Liver (tissue), 3 donors: ENCODE results near the gene APP.

Source experiments
- FOXA1 ChIP-seq: IDR thresholded peaks from 2 replicates; pipeline ENCODE4 v1.6.1; 2016; ENCODE audit warnings: antibody characterized with exemption
- GABPA ChIP-seq, 2 donors: IDR thresholded peaks in 1 of 2; conservative IDR thresholded peaks in 1 of 2; 2 replicates each; pipeline ENCODE4 v1.6.1; 2016; ENCODE audit warnings: antibody characterized with exemption in 2 of 2, mild to moderate bottlenecking in 1 of 2, moderate library complexity in 1 of 2
- RAD21 ChIP-seq, 2 donors: IDR thresholded peaks; 2 replicates each; pipeline ENCODE4 v1.6.1; 2016; ENCODE audit warnings: antibody characterized with exemption in 2 of 2, mild to moderate bottlenecking in 2 of 2
- TAF1 ChIP-seq: conservative IDR thresholded peaks from 2 replicates; pipeline ENCODE4 v1.6.1; 2016; ENCODE audit warnings: antibody characterized with exemption, mild to moderate bottlenecking
- YY1 ChIP-seq: IDR thresholded peaks from 2 replicates; pipeline ENCODE4 v1.6.1; 2016; ENCODE audit warnings: antibody characterized with exemption, mild to moderate bottlenecking
- TF ChIP-seq, protein P1 (sequence below): IDR thresholded peaks from 2 replicates; pipeline ENCODE4 v1.6.1; 2016; ENCODE audit warnings: antibody characterized with exemption
- TF ChIP-seq, protein P2 (sequence below): fragments of 150-350 bp; IDR thresholded peaks from 2 replicates; pipeline ENCODE4 v1.5.1; 2017; ENCODE audit warnings: improper control_type of control experiment, low read depth, low read length; ENCODE audit not compliant: missing input control
- TF ChIP-seq, protein P3 (sequence below): IDR thresholded peaks from 2 replicates; pipeline ENCODE4 v1.6.1; 2016; ENCODE audit warnings: antibody characterized with exemption
- TF ChIP-seq, protein P4 (sequence below): IDR thresholded peaks from 2 replicates; pipeline ENCODE4 v1.6.1; 2016; ENCODE audit warnings: antibody characterized with exemption
- TF ChIP-seq, protein P5 (sequence below): IDR thresholded peaks from 2 replicates; pipeline ENCODE4 v1.6.1; 2016; ENCODE audit warnings: antibody characterized with exemption, mild to moderate bottlenecking
- donor health status: healthy.
- donor health status: healthy.

DNA sequence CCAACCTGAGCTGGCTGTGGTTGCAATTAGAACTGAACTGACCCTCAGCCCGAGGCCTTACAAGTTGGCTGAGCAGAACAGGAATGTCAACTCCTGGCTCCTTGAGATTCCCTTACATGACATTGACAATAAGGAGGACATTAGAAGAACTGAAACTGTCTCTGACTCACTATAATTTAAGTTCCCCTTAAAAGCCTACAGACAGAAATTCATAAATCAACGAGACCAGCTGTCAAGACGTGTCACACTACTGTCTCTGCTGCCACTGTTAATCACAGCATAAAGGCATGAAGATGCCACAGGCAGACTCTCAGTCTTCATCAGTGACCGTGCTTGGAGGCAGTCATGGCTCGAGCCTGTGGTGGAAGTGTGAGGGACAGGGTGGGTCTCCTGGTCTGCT lies 267.0 kb downstream of the APP start:
- TF ChIP-seq GABPA (IDR thresholded peaks at IDR 0.05 in 1 of 2, conservative IDR thresholded peaks at IDR 0.05 in 1 of 2) (no peak), TAF1 (no peak), YY1 (no peak), RAD21 (IDR thresholded peaks at IDR 0.05) (no peak), FOXA1 (no peak)
- TF ChIP-seq, protein P1, sequence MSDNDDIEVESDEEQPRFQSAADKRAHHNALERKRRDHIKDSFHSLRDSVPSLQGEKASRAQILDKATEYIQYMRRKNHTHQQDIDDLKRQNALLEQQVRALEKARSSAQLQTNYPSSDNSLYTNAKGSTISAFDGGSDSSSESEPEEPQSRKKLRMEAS = no peak
- TF ChIP-seq, protein P2, sequence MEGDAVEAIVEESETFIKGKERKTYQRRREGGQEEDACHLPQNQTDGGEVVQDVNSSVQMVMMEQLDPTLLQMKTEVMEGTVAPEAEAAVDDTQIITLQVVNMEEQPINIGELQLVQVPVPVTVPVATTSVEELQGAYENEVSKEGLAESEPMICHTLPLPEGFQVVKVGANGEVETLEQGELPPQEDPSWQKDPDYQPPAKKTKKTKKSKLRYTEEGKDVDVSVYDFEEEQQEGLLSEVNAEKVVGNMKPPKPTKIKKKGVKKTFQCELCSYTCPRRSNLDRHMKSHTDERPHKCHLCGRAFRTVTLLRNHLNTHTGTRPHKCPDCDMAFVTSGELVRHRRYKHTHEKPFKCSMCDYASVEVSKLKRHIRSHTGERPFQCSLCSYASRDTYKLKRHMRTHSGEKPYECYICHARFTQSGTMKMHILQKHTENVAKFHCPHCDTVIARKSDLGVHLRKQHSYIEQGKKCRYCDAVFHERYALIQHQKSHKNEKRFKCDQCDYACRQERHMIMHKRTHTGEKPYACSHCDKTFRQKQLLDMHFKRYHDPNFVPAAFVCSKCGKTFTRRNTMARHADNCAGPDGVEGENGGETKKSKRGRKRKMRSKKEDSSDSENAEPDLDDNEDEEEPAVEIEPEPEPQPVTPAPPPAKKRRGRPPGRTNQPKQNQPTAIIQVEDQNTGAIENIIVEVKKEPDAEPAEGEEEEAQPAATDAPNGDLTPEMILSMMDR = no peak
- TF ChIP-seq, protein P3, sequence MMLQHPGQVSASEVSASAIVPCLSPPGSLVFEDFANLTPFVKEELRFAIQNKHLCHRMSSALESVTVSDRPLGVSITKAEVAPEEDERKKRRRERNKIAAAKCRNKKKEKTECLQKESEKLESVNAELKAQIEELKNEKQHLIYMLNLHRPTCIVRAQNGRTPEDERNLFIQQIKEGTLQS = no peak
- TF ChIP-seq, protein P4, sequence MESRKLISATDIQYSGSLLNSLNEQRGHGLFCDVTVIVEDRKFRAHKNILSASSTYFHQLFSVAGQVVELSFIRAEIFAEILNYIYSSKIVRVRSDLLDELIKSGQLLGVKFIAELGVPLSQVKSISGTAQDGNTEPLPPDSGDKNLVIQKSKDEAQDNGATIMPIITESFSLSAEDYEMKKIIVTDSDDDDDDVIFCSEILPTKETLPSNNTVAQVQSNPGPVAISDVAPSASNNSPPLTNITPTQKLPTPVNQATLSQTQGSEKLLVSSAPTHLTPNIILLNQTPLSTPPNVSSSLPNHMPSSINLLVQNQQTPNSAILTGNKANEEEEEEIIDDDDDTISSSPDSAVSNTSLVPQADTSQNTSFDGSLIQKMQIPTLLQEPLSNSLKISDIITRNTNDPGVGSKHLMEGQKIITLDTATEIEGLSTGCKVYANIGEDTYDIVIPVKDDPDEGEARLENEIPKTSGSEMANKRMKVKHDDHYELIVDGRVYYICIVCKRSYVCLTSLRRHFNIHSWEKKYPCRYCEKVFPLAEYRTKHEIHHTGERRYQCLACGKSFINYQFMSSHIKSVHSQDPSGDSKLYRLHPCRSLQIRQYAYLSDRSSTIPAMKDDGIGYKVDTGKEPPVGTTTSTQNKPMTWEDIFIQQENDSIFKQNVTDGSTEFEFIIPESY = no peak
- TF ChIP-seq, protein P5, sequence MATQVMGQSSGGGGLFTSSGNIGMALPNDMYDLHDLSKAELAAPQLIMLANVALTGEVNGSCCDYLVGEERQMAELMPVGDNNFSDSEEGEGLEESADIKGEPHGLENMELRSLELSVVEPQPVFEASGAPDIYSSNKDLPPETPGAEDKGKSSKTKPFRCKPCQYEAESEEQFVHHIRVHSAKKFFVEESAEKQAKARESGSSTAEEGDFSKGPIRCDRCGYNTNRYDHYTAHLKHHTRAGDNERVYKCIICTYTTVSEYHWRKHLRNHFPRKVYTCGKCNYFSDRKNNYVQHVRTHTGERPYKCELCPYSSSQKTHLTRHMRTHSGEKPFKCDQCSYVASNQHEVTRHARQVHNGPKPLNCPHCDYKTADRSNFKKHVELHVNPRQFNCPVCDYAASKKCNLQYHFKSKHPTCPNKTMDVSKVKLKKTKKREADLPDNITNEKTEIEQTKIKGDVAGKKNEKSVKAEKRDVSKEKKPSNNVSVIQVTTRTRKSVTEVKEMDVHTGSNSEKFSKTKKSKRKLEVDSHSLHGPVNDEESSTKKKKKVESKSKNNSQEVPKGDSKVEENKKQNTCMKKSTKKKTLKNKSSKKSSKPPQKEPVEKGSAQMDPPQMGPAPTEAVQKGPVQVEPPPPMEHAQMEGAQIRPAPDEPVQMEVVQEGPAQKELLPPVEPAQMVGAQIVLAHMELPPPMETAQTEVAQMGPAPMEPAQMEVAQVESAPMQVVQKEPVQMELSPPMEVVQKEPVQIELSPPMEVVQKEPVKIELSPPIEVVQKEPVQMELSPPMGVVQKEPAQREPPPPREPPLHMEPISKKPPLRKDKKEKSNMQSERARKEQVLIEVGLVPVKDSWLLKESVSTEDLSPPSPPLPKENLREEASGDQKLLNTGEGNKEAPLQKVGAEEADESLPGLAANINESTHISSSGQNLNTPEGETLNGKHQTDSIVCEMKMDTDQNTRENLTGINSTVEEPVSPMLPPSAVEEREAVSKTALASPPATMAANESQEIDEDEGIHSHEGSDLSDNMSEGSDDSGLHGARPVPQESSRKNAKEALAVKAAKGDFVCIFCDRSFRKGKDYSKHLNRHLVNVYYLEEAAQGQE = no peak
